Calu3 (cell line): ENCODE measurements around the gene NHSL2. TPM values are rescaled to one million over a fixed set of nuclear protein-coding genes. Genes with fewer than 3 reads are reported as not detected.

Experiments used
- BruUV-seq: library from RNA; stranded (reverse); fragments of 400-500 nt; replicated peaks from 2 replicates; lab custom pipeline; 2021; lab: Mats Ljungman, UMichigan
- CTCF ChIA-PET: fragments of 300-600 bp; sonication (Branson Sonifier 250); formaldehyde crosslinking; loops from one replicate; lab custom pipeline; 2022; ENCODE audit warnings: antibody characterized with exemption; lab: Charles Lee
- DNase-seq: peaks from one replicate; pipeline ENCODE4 v3.0.0; 2022
- H3K27ac Mint-ChIP-seq: one replicate; pipeline ENCODE4 v1.8.0; 2022; ENCODE audit warnings: mixed read lengths; ENCODE audit not compliant: unreplicated experiment
- H3K27me3 Mint-ChIP-seq: one replicate; pipeline ENCODE4 v1.8.0; 2022; ENCODE audit warnings: mixed read lengths; ENCODE audit not compliant: unreplicated experiment
- H3K36me3 Mint-ChIP-seq: one replicate; pipeline ENCODE4 v1.8.0; 2022; ENCODE audit warnings: mild to moderate bottlenecking, moderate library complexity, mixed read lengths; ENCODE audit not compliant: insufficient read depth, unreplicated experiment
- H3K4me1 Mint-ChIP-seq: one replicate; pipeline ENCODE4 v1.8.0; 2022; ENCODE audit warnings: mild to moderate bottlenecking, low read depth, mixed read lengths; ENCODE audit not compliant: unreplicated experiment
- H3K4me3 Mint-ChIP-seq: one replicate; pipeline ENCODE4 v1.8.0; 2022; ENCODE audit warnings: mild to moderate bottlenecking, low read depth, moderate library complexity, mixed read lengths; ENCODE audit not compliant: unreplicated experiment
- H3K9me3 Mint-ChIP-seq: one replicate; pipeline ENCODE4 v1.8.0; 2022; ENCODE audit warnings: low read depth, mixed read lengths; ENCODE audit not compliant: unreplicated experiment
- CTCF ChIP-seq: fragments of 200-600 bp; IDR thresholded peaks from one replicate; pipeline ENCODE4 v1.8.0; 2022; ENCODE audit warnings: antibody characterized with exemption; ENCODE audit not compliant: unreplicated experiment
- intact Hi-C: fragments of 100-400 bp; cut with micrococcal nuclease; formaldehyde crosslinking; loops from one replicate; pipeline ENCODE4 v1.10.0; 2022; ENCODE audit not compliant: unreplicated experiment
- total RNA-seq: library from RNA; stranded (reverse); gene quantifications from 2 replicates; pipeline ENCODE4 v1.2.3, GENCODE V29; 2022

Gene NHSL2
- total RNA-seq, 1 experiment from 2014 or later: 0.09 TPM

GRCh38 chrX:72083291-72083690, 172.6 kb downstream of the NHSL2 start:
- CTCF ChIA-PET: no interaction called here

GRCh38 chrX:72084114-72084513, 173.5 kb downstream of the NHSL2 start:
- H3K4me3 Mint-ChIP-seq: no peak overlapping the region
- no peak overlapping the region for H3K27ac Mint-ChIP-seq
- CTCF ChIA-PET: no interaction called here
- no TSS peak for BruUV-seq
- H3K27me3 Mint-ChIP-seq: peaks cover 33% of the 10 kb centered on the region
- TF ChIP-seq CTCF: no peak
- H3K36me3 Mint-ChIP-seq: no peaks in the 10 kb centered on the region
- no peak for DNase-seq
- H3K4me1 Mint-ChIP-seq: no peaks in the 10 kb centered on the region
- intact Hi-C loops: no loop called here
- H3K9me3 Mint-ChIP-seq: no peaks in the 10 kb centered on the region

More at GRCh38 chrX:72083291-72083690, 172.6 kb downstream of the NHSL2 start:
- DNase-seq: no peak
- BruUV-seq: no TSS peak
- TF ChIP-seq CTCF: no peak
- Mint-ChIP-seq H3K27me3 (peaks cover 37% of the 10 kb centered on the region), H3K9me3 (no peaks in the 10 kb centered on the region), H3K27ac (no peak overlapping the region), H3K36me3 (no peaks in the 10 kb centered on the region), H3K4me1 (no peaks in the 10 kb centered on the region), H3K4me3 (no peak overlapping the region)
- intact Hi-C loops: no loop called here

DNA sequence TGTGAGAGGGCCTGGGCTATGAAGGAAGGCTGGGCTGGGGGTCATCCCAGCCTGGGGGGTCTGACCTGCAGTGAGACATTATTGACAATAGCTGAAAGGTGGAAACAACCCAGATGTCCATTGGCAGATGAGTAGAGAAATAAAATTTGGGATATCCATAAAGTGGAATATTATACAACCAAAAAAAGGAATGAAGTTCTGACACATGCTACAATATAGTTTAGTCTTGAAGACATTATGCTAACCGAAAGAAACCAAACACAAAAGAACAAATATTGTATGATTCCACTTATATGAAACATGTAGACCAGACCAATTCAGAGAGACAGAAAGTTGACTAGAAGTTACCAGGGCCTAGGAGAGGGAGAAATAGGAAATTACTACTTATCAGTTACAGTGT, 176.3 kb downstream of the NHSL2 start:
- CTCF ChIA-PET: no interaction called here
- no peaks in the 10 kb centered on the region for H3K9me3 Mint-ChIP-seq
- intact Hi-C loops: no loop called here
- no peak overlapping the region for H3K27ac Mint-ChIP-seq
- H3K27me3 Mint-ChIP-seq: peaks cover 20% of the 10 kb centered on the region
- no peak for DNase-seq
- no peaks in the 10 kb centered on the region for H3K4me1 Mint-ChIP-seq
- no TSS peak for BruUV-seq
- no peak for TF ChIP-seq CTCF
- H3K4me3 Mint-ChIP-seq: no peak overlapping the region
- H3K36me3 Mint-ChIP-seq: no peaks in the 10 kb centered on the region

- BruUV-seq: no TSS peak
- no peak for TF ChIP-seq CTCF
- Mint-ChIP-seq H3K4me1 (no peaks in the 10 kb centered on the region), H3K27ac (no peak overlapping the region), H3K4me3 (no peak overlapping the region), H3K27me3 (peaks cover 35% of the 10 kb centered on the region), H3K9me3 (no peaks in the 10 kb centered on the region), H3K36me3 (no peaks in the 10 kb centered on the region)
- intact Hi-C loops: no loop called here
- no peak for DNase-seq
- CTCF ChIA-PET: no interaction called here
Measured at GRCh38 chrX:72088761-72089160, 178.1 kb downstream of the NHSL2 start.

DNA sequence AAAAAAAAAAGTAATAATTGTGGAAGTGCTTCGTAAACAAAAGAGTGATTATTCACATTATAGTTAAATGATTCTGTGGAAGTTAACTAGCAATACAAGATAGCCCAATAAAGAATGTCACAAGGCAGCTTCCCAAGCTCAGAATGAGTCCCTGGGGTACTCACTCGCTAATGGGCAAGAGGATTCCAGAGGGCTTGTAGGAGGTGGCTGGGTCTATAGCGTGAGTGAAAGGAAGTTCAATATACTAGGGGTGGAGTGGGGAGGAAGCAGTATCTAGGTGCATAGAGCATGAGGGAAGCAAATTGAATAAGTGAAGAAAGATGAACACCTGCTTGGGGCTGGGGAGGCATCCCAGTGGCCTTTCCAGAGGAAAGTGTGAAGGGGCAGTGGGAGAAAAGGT, 178.6 kb downstream of the NHSL2 start:
- H3K36me3 Mint-ChIP-seq: no peaks in the 10 kb centered on the region
- H3K9me3 Mint-ChIP-seq: no peaks in the 10 kb centered on the region
- no peaks in the 10 kb centered on the region for H3K4me1 Mint-ChIP-seq
- TF ChIP-seq CTCF: no peak
- intact Hi-C loops: no loop called here
- no peak for DNase-seq
- no TSS peak for BruUV-seq
- no peak overlapping the region for H3K27ac Mint-ChIP-seq
- no peak overlapping the region for H3K4me3 Mint-ChIP-seq
- H3K27me3 Mint-ChIP-seq: peaks cover 40% of the 10 kb centered on the region
- CTCF ChIA-PET: no interaction called here
